GM12891 (cell line): ENCODE results near the gene HDAC6.
"Not testable (repeated sequence)": the region's sequence is repeated elsewhere in the genome, so short reads cannot be mapped to it uniquely, and the experiment has no call there.

Experiments used
- DNase-seq: peaks from one replicate; pipeline ENCODE4 v3.0.0; 2011; ENCODE audit warnings: low spot score; ENCODE audit not compliant: insufficient read length
- FAIRE-seq: peaks from 2 replicates; lab custom pipeline; 2011; peaks lifted over from hg19 to GRCh38; lab: Jason Lieb, UNC
- PAX5 ChIP-seq: IDR thresholded peaks from 2 replicates; pipeline ENCODE4 v1.6.1; 2011; ENCODE audit warnings: low read length, moderate library complexity, mild to moderate bottlenecking; ENCODE audit not compliant: insufficient read depth, severe bottlenecking
- POLR2A ChIP-seq: IDR thresholded peaks from 2 replicates; pipeline ENCODE4 v1.6.1; 2011; ENCODE audit warnings: low read depth, low read length, control low read depth
- POLR2AphosphoS5 ChIP-seq: IDR thresholded peaks from 2 replicates; pipeline ENCODE4 v1.6.1; 2011; ENCODE audit warnings: low read depth, low read length, control low read depth
- POU2F2 ChIP-seq: IDR thresholded peaks from 2 replicates; pipeline ENCODE4 v1.6.1; 2011; ENCODE audit warnings: low read depth, mild to moderate bottlenecking, control low read depth, low read length, moderate library complexity
- SPI1 ChIP-seq: IDR thresholded peaks from 2 replicates; pipeline ENCODE4 v1.6.1; 2011; ENCODE audit warnings: low read depth, low read length, control low read depth
- TAF1 ChIP-seq: IDR thresholded peaks from 2 replicates; pipeline ENCODE4 v1.6.1; 2011; ENCODE audit warnings: low read depth, low read length, control low read depth

HDAC6 gene

GRCh38 chrX:48864210-48864609, 62.3 kb downstream of the HDAC6 start:
- TF ChIP-seq SPI1: no peak
- TF ChIP-seq POLR2A: no peak
- TF ChIP-seq PAX5: no peak
- no peak for TF ChIP-seq POU2F2
- no peak for TF ChIP-seq POLR2AphosphoS5
- no peak for TF ChIP-seq TAF1
- FAIRE-seq: no peak
- DNase-seq: no peak

DNA sequence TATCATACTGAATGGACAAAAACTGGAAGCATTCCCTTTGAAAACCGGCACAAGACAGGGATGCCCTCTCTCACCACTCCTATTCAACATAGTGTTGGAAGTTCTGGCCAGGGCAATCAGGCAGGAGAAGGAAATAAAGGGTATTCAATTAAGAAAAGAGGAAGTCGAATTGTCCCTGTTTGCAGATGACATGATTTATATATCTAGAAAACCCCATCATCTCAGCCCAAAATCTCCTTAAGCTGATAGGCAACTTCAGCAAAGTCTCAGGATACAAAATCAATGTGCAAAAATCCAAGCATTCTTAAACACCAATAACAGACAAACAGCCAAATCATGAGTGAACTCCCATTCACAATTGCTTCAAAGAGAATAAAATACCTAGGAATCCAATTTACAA, 70.2 kb downstream of the HDAC6 start:
- DNase-seq, FAIRE-seq: not testable (repeated sequence)
